ENCODE results near the gene PDE8B.

The PDE8B gene

DNA sequence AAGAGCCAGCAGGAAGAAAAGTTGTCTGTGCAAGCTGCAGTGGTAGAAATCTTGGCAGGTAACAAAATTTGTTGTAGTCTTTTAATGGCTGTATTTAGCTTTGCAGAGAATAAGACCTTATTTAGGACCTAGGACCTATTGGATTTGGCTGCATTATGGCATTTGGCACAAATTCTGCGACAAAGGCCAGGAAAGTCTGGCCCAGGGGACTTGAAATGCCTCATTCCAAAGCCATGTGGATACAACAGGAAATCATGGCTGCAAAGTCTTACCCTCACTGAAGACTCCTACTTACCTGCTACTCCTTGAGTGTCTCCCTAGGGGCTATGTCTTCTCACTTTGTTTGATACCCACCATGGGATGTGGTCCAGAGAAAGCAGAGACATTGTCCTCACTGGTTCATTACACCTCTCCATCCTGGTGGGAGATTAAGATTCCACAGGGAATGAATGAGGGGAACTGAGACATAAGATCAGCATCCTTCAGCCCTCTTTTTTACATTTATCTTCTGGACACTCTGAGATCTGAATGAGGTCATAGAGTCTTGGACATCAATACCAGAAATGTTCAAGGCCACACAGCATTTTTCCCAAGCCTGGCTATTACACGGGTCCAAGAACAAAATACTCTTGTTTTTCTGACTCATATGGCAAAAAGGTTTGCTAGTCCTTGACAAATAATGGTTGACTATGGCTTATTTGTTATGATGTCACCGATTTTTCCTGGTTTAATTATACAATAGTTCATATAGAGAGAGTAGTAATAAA, 119.4 kb downstream of the PDE8B start:
- no peak for TF ChIP-seq NFRKB (IDR thresholded peaks at IDR 0.05)
- TF ChIP-seq, protein P1, sequence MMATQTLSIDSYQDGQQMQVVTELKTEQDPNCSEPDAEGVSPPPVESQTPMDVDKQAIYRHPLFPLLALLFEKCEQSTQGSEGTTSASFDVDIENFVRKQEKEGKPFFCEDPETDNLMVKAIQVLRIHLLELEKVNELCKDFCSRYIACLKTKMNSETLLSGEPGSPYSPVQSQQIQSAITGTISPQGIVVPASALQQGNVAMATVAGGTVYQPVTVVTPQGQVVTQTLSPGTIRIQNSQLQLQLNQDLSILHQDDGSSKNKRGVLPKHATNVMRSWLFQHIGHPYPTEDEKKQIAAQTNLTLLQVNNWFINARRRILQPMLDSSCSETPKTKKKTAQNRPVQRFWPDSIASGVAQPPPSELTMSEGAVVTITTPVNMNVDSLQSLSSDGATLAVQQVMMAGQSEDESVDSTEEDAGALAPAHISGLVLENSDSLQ (IDR thresholded peaks at IDR 0.05) = no peak
- no peak for TF ChIP-seq HDGF (IDR thresholded peaks at IDR 0.05; ENCODE audit: borderline replicate concordance)
- no peak for TF ChIP-seq SUZ12 (IDR thresholded peaks at IDR 0.05)
- TF ChIP-seq ZNF384 (IDR thresholded peaks at IDR 0.05) = no peak
- TF ChIP-seq ELF4 (IDR thresholded peaks at IDR 0.05) = no peak
- TF ChIP-seq FOXA1 (IDR thresholded peaks at IDR 0.05) = no peak
- no peak for TF ChIP-seq L3MBTL2 (conservative IDR thresholded peaks at IDR 0.05)
- TF ChIP-seq CTBP1 (IDR thresholded peaks at IDR 0.05; ENCODE audit: borderline replicate concordance) = no peak
- TF ChIP-seq ARNT (IDR thresholded peaks at IDR 0.05) = no peak
- TF ChIP-seq SP1 (IDR thresholded peaks at IDR 0.05) = no peak
- TF ChIP-seq BHLHE40 (IDR thresholded peaks at IDR 0.05; ENCODE audit: borderline replicate concordance) = no peak
- TF ChIP-seq FOXM1 (IDR thresholded peaks at IDR 0.05; ENCODE audit: borderline replicate concordance) = no peak
- no peak for TF ChIP-seq FOXK2 (IDR thresholded peaks at IDR 0.05)
- no peak for TF ChIP-seq TARDBP (IDR thresholded peaks at IDR 0.05)
- no peak for TF ChIP-seq LEF1 (IDR thresholded peaks at IDR 0.05; ENCODE audit: borderline replicate concordance)
- DNase-seq (ENCODE audit: extremely low spot score) = no peak
- POLR2A ChIA-PET = no interaction called here
- CTCF ChIA-PET = no interaction called here

DNA sequence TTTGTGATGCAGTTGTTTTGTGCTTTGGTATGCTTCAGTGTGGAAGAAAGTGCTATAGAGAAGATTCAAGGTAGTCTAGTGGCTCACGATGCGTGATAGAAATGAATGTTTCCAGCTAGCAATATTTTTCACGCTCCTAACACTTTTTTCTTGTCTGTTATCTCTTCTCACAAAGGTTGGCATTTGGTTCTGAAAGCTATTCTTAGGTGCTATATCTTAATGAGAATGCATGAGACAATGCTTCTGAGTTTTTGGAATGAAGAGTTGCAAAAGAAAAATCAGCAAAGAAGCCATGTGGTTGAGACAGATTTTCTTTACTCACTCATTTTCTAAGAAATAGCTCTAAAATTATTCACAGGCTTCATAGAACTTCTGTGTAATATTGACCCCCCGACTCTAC, 122.6 kb downstream of the PDE8B start:
- CTCF ChIA-PET = no interaction called here
- no peak for TF ChIP-seq FOXK2 (IDR thresholded peaks at IDR 0.05)
- TF ChIP-seq ZNF384 (IDR thresholded peaks at IDR 0.05) = no peak
- TF ChIP-seq HDGF (IDR thresholded peaks at IDR 0.05; ENCODE audit: borderline replicate concordance) = no peak
- no peak for TF ChIP-seq TARDBP (IDR thresholded peaks at IDR 0.05)
- TF ChIP-seq FOXM1 (IDR thresholded peaks at IDR 0.05; ENCODE audit: borderline replicate concordance) = no peak
- TF ChIP-seq SP1 (IDR thresholded peaks at IDR 0.05) = no peak
- no peak for TF ChIP-seq CTBP1 (IDR thresholded peaks at IDR 0.05; ENCODE audit: borderline replicate concordance)
- no peak for TF ChIP-seq L3MBTL2 (conservative IDR thresholded peaks at IDR 0.05)
- TF ChIP-seq FOXA1 (IDR thresholded peaks at IDR 0.05) = no peak
- TF ChIP-seq ARNT (IDR thresholded peaks at IDR 0.05) = no peak
- TF ChIP-seq LEF1 (IDR thresholded peaks at IDR 0.05; ENCODE audit: borderline replicate concordance) = no peak
- TF ChIP-seq NFRKB (IDR thresholded peaks at IDR 0.05) = no peak
- no peak for TF ChIP-seq SUZ12 (IDR thresholded peaks at IDR 0.05)
- TF ChIP-seq, protein P1 (IDR thresholded peaks at IDR 0.05) = no peak
- no peak for DNase-seq (ENCODE audit: extremely low spot score)
- POLR2A ChIA-PET = no interaction called here

DNA sequence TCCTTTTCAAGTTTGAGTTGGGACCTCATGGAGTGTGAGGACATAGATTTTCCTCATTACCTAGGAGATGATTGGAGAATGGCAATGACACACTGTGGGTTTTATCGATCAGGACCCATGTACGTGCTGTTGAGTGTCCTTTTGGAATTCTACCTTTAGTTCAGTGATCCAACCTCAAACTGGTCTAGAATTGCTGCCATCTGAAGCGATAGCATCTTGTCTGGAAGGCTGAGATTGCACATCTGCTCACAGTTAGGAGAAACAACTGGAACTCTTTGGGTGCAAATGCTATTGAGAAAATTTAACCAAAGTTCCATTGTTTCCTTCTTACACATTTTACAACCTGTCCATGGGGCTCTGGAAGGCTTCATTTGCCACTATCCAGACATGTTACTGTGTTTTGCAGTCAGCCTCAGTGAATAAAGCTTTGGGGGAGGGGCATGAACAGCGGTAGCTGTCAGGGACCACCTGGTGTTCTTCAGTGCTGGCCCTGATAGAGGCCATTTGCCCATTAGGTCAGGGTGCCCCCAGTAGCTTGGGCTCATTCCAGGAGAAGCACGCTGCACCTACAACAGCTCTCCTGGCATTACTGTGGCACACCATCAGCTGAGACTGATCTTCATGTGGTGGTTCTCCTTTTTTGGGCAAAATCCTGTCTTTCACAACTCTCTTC, 123.1 kb downstream of the PDE8B start:
- ChIA-PET CTCF (no interaction called here), POLR2A (no interaction called here)
- TF ChIP-seq SUZ12 (IDR thresholded peaks at IDR 0.05) = no peak
- no peak for DNase-seq (ENCODE audit: extremely low spot score)

DNA sequence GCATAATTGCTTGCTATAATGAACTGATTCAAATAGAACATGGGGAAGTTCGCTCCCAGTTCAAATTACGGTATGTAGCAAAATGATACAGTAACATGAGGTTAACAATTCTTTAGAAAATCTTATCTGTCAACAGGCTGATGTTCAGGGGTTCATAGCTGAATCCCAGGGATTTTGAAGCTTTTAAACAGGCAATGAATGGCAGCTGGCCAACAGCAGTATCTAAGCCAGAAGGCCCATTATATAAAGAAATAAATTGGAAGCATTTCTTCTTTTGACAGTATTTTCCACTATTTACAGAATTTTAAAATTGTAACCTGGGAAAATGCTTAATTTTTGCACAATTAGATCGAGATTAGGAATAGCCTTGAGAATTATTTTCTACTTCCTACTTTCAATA, 126.8 kb downstream of the PDE8B start:
- CTCF ChIA-PET = no interaction called here

DNA sequence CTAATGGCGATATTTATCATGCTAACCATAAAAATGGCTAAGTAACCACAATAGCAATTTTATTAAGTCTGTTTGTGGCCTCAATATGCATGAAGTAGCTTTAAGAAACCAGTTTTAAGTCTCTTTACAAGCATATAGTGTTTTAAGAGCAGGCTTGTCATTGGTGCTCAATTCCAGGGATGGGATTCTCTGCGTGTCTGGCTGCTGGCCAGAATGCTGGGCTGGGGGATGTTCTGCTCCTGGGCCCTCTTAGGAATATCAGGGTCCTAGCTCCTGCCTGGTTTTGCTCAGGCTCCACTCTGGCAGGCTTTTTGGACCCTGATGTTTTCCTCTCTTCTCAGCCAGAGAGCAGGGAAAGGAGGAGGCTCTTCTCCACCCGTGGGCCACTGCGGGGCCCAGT, 127.2 kb downstream of the PDE8B start:
- CTCF ChIA-PET = no interaction called here
- peak; percentile 33 for DNase-seq (ENCODE audit: extremely low spot score)

More for the DNA sequence above, 126.8 kb downstream of the PDE8B start:
- DNase-seq (ENCODE audit: extremely low spot score) = no peak
- POLR2A ChIA-PET = no interaction called here
- TF ChIP-seq TARDBP (IDR thresholded peaks at IDR 0.05) (no peak), FOXA1 (IDR thresholded peaks at IDR 0.05) (no peak), ELF4 (IDR thresholded peaks at IDR 0.05) (no peak), CTBP1 (IDR thresholded peaks at IDR 0.05; ENCODE audit: borderline replicate concordance) (no peak), LEF1 (IDR thresholded peaks at IDR 0.05; ENCODE audit: borderline replicate concordance) (no peak), ZNF384 (IDR thresholded peaks at IDR 0.05) (no peak), HDGF (IDR thresholded peaks at IDR 0.05; ENCODE audit: borderline replicate concordance) (no peak), SUZ12 (IDR thresholded peaks at IDR 0.05) (no peak), BHLHE40 (IDR thresholded peaks at IDR 0.05; ENCODE audit: borderline replicate concordance) (no peak), L3MBTL2 (conservative IDR thresholded peaks at IDR 0.05) (no peak), FOXM1 (IDR thresholded peaks at IDR 0.05; ENCODE audit: borderline replicate concordance) (no peak), FOXK2 (IDR thresholded peaks at IDR 0.05) (no peak), NFRKB (IDR thresholded peaks at IDR 0.05) (no peak), ARNT (IDR thresholded peaks at IDR 0.05) (no peak), SP1 (IDR thresholded peaks at IDR 0.05) (no peak)
- TF ChIP-seq, protein P1 (IDR thresholded peaks at IDR 0.05) = no peak

More for the DNA sequence above, 127.2 kb downstream of the PDE8B start:
- TF ChIP-seq ARNT (IDR thresholded peaks at IDR 0.05) (no peak), CTBP1 (IDR thresholded peaks at IDR 0.05; ENCODE audit: borderline replicate concordance) (no peak), FOXA1 (IDR thresholded peaks at IDR 0.05) (no peak), BHLHE40 (IDR thresholded peaks at IDR 0.05; ENCODE audit: borderline replicate concordance) (no peak), LEF1 (IDR thresholded peaks at IDR 0.05; ENCODE audit: borderline replicate concordance) (no peak), SUZ12 (IDR thresholded peaks at IDR 0.05) (no peak), NFRKB (IDR thresholded peaks at IDR 0.05) (no peak), ELF4 (IDR thresholded peaks at IDR 0.05) (no peak), FOXM1 (IDR thresholded peaks at IDR 0.05; ENCODE audit: borderline replicate concordance) (no peak), FOXK2 (IDR thresholded peaks at IDR 0.05) (no peak), ZNF384 (IDR thresholded peaks at IDR 0.05) (no peak), TARDBP (IDR thresholded peaks at IDR 0.05) (no peak), HDGF (IDR thresholded peaks at IDR 0.05; ENCODE audit: borderline replicate concordance) (no peak), SP1 (IDR thresholded peaks at IDR 0.05) (no peak), L3MBTL2 (conservative IDR thresholded peaks at IDR 0.05) (no peak)
- TF ChIP-seq, protein P1 (IDR thresholded peaks at IDR 0.05) = no peak
- POLR2A ChIA-PET = no interaction called here
